ENCODE measurements around the gene SET.

- TF ChIP-seq CTCF (IDR thresholded peaks at IDR 0.05) (peak; percentile 96), EZH2 (IDR thresholded peaks at IDR 0.05; ENCODE audit: borderline replicate concordance, insufficient read depth, low read depth, low read length, poor library complexity, severe bottlenecking) (no peak)
Measured at GRCh38 chr9:128702445-128702948, 13.5 kb downstream of the SET start, which contains the start of gene PKN3.

Measured in B cell (primary cell).